Measurements from ENCODE around the gene ENO4.

The ENO4 gene

DNA sequence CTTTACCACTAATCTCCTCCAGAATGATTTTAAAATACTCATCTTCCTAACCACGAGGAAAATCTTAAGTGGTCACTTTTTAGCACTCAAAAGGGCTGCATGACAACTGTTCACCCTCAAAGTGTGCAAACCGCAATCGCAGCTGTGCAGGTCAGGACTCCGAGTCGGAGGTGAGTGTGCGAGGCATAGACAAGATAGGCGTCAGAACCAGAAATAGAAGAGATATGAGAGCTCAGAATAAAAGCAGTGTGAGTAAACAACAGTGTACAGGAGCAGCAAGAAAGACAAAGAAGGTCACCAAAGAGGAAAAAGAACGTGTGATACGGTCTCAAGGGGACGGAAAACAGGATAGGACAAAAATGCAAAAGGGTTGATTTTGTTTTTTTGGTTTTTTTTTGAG is 17.5 kb upstream of the ENO4 start:
- no peak for DNase-seq

DNA sequence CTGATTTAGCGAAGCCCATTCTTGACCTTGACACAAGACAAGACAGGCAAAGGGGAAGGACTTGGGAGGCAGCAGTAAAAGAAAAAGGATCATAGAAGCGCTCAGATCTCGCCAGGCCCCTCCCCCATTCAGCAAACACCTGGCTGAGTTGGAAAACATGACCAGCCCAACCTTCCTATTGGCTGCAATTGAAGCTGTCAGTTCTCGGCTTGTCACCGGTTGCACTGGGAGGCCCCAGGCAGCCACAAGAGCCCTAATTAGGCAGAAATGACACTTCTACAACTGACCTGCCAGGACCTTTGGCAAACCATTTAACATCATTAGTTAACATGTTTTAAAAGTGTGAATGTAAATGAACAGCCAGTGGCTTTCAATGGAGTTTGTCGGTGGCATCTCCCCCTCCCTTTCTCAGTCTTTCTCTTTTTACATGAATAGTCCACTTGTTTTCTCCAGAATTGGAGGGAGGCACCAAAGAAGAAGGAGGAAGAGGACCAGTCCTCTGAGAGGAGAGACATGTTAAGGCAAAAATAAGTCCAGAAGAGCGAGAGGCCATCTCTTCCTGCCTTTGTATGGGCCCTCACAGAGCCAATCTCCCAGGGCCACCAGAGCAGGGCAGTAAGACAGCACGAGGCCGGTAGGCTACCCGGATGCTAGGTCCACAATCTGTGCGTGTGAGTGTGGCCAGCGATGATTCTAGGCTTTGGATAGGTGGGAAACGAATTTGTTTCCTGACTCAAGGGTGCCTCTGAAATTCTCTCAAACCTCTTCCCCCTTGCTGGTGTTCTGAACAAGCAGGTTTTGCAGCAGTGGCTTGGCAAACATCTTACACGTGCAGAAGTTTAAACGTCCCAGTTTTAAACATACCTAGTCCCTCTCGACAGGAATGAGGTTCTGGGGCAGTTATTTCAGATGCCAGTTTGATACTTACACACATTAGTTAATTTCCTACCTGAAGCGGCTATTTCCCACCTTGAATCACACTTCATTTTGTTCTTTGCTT is 15.0 kb upstream of the ENO4 start:
- DNase-seq = no peak

DNA sequence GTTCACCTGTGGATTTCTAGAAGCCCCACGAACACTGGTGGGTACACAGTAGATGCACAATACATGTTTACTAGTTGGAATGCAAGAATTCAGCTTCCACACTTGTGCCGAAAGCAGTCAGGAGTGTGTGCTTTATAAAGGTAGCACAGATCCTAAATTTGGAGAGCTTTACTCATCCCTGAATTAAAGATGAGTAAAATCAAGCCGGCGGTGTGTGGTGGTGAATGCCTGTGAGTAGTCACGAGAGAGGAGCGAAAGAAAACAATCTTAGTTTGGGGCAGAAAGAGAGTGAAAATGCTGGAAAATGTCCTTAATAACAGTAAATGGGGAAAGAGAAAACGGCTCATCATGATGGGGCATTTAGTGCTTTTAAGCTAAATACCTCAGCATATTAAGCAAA is 13.6 kb upstream of the ENO4 start:
- DNase-seq = no peak

GRCh38 chr10:116836083-116836482 is 13.2 kb upstream of the ENO4 start:
- no peak for DNase-seq

- no peak for DNase-seq
Observed at GRCh38 chr10:116836902-116837523, 12.3 kb upstream of the ENO4 start.

DNA sequence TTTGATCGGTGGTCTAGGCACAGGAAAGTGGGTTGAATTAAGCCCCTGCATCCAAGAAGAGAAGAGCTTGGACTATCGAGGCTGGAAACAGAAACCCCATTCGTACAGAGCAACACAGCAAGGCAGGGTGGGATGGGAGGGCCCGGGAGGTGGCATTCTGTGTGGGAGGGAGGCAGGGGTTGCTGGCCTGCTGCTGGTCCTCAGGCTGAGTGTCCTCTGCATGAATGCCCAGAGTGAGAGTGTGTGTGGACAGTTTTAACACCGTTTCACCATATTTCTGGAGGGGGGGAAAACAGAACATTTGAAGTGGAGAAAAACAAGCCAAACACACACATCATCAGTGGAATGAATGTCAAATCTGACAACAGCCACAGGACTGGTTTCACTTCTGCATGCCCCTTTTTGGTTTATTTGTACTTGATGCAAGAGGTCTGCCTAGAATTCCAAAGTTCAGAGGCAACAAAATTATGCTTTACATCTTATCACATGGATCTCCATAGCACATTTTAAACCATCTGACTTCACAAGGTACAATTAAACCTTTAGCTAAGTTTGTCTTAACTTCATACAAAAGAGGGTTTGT is 11.1 kb upstream of the ENO4 start:
- no peak for DNase-seq

DNA sequence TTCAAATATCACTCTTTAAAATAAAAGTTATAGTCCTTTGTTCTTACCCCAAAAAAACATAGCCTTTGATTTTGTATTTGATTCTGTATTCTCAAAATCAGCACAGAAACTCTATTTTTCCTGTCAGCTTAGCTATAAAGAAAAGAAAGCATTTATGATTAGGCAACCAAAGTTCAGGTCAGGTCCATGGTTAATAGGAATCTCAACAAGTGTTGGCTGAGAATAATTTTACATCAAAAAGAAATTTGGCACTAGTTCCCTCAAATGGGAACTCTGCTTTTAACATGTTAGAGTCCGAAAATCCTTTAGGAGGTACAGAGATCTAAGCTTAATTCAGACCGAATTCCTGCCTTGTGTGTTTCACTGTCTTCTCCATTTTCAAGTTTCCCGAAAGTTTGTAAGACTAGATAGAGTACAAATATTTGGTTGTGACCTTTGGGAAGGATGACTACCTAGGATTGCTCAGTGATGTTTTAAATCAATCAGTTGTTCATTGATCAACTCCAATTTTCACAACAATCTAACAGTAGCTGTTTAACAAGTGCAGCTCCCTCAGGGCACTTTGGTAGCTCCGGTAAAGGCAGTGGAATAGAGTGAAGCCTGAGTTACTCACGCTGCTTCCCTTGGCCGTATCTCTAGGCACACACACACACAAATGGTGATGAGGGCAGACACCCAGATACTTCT is 8.8 kb upstream of the ENO4 start:
- no peak for DNase-seq

DNA sequence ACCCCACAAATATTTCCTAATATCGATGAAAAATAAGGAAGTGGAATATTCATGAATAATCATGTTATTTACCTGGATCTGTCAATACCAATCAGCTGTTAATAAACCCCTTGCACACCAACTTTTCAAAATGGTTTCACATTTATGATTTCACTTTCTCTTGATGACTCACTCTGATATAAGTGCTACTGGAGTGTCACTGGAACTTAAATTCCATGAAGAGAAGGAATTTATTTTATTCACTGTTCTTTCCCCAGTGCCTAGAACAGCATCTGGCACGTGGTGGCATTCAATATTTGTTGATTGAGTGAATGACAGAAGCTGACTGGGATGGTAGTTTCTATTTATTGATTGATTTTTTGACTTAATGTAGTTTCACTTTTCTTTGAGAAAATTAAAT is 3.5 kb upstream of the ENO4 start:
- no peak for DNase-seq

DNA sequence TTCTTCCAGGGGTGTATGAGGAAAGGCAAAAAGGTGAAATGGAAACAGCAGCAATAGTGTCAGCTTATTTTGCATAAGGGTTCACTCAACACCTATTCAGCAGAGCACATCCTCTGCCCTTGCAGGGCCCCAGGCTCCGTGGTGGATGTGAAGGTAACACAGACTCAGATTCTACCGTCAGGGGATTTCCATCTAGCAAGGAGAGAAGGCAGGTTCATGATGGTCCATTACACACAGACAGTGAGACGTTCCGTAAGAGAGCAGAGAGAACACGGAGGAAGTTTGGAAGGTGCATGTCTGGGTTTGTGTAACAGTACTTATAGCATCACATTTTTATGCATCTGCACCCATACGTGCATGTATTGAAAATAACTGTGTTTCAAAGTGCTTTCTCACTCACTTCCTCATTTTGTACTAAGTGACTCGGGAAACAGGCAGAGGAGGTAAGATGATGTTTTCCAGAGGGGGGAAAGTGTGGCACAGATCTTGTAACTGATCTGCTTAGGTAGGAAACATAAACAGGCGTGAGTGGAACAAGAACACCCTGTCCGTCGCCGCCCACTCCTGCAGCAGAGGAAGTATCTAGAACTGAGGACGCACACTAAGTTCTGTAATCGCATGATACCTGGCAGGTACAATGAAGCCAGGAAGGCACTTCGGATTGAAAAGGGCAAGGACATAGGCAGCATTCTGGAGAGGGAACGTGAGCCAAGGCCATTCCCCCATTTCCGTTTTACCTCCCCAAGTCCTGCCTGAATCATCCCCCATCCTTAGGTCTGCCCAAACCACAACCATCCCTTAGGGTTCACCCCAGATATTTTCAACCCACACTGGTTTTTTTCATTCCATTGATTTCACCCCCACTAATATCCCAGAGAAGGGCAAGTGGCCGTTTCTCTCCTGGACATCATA is 1.0 kb upstream of the ENO4 start:
- no peak for DNase-seq

DNA sequence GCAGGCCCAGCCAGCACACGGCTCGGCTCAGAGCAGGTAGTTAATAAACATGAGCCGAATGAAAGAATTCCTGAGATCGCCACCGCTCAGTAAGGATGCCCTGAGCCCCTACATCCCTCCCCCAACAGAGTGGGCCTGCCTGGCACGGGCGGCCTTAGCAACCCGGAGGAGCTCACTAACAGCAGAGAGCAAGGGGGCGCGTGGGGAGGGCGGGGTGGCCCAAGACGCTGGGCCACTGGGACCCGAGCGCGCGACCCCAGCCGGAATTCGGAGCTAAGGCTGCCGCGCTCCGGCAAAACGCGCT is 403 bp upstream of the ENO4 start:
- no peak for DNase-seq

DNA sequence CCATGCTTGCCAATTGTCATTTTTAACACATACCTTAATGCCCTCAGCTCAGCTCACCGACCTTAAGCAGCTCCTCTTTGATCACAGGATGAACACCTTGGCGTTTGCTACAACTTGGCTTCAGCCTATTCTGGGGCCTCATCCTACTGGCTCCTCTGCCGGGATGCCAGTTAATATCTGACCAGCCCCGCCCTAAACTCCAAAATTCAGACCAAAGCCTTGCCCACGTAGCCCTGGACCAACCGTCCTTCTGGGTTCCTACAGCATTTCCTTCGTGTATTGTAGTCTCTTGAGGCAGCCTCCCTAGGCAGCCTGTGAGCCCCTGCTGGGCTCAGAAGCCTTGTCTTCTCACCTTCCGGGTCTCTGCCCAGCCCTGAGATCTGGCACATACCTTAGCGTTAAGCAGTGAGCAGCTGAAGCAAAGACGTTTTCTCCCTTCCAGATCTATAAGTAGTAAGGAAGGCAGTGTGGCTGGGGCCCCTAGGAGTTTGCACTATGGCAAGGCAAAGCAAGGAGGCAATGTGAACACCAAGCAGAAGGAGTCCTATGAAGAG is 836 bp downstream of the ENO4 start:
- no peak for DNase-seq

GRCh38 chr10:116852246-116852645 is 2.9 kb downstream of the ENO4 start:
- no peak for DNase-seq

DNA sequence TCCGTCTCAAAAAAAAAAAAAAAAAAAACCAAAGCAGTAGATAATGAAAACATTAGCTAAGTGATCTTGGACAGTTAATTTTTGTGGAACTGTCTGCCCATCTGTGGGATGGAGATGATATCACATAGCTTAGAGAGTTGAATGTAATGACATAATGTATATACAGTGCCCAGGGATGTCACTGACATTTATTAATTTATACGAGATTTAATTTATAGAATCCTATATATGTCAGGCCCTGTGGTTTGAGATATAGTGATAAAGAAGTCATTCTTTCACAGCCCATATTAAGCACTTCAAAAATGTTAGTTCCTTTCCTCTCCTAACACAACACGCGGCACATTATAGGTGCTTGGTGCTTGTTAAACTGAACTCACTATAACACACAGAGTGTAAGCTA is 4.0 kb downstream of the ENO4 start:
- DNase-seq = no peak

GRCh38 chr10:116853701-116854100 is 4.4 kb downstream of the ENO4 start:
- DNase-seq = no peak

GRCh38 chr10:116857156-116857555 is 7.9 kb downstream of the ENO4 start:
- no peak for DNase-seq

- DNase-seq = no peak
Observed at GRCh38 chr10:116861796-116862195, 12.5 kb downstream of the ENO4 start.

- no peak for DNase-seq
Observed at GRCh38 chr10:116864436-116864835, 15.1 kb downstream of the ENO4 start.

GRCh38 chr10:116866066-116866465 is 16.8 kb downstream of the ENO4 start:
- no peak for DNase-seq

- DNase-seq = no peak
Observed at GRCh38 chr10:116866987-116867595, 17.8 kb downstream of the ENO4 start.

DNA sequence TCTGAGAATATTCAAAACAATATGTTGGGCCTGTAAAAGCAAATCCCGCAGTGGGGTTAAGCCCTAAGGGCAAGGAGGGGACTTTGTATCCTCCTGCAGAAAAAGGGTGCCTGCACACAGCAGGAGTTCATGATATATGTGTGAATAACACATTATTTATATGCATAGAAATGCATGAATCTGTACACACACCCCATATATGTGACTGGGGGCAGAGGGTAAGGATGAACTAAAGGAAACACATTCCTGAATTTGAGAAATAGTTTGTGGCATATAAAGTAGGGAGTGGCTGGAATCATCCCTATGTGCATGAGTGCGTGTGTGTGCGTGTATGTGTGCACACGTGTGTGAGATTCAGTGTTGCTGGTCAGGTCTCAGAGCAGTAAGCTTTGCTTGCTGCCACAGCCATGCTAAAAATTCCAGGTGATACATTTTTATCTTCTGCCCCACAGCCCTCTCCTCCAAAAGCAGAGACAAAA is 18.9 kb downstream of the ENO4 start:
- DNase-seq = no peak

DNA sequence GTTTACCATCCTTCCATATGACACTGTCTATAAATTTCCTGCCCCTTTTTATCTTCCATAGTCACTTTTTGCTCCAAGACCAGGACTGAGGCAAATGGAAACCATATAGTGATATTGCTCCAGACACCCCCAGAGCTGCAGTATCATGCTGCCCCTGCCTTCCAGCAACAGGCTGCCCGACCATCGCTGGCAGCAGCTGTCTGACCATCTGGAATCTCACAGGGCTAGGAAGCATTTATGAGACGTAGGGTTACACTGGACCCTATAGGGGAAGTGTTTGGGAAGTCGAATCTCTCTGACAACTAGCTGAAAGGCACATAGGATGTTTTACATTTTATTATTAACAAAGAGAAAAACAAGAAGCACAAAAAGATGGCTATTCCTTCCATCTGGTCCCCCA is 19.4 kb downstream of the ENO4 start:
- DNase-seq = peak; percentile 8

DNA sequence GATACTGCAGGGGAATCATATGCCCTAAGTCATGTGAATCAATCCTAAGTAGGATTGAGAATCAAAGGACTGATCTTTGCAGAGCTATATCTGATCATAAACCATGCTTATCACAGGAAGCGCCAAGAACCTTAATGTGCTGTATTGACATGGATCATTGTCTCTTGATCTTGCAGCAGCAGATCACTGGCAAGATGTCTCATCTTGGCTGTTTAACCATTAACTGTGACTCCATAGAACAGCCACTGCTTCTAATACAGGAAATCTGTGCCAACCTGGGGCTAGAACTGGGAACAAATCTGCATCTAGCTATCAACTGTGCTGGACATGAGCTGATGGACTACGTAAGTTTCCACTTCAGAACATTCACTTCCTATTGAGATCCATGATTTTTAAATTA is 21.6 kb downstream of the ENO4 start:
- DNase-seq = no peak
